Right atrium auricular region (tissue), 2 donors: ENCODE results near the gene CNTN2. TPM values are rescaled to one million over a fixed set of nuclear protein-coding genes. Genes with fewer than 3 reads are reported as not detected.

ENCODE experiments used
- DNase-seq: peaks from one replicate; pipeline ENCODE4 v3.0.0-alpha.2; 2019; ENCODE audit warnings: low spot score
- H3K27ac ChIP-seq, 2 donors: fragments of 200-600 bp; sonication (generic); 1 replicate in 1 of 2; 2 replicates in 1 of 2; pipeline ENCODE4 v1.5.1; 2016 to 2019
- H3K27me3 ChIP-seq, 2 donors: fragments of 200-600 bp; sonication (generic); one replicate each; pipeline versions ENCODE4 v1.5.1 to v1.6.0; 2017 to 2019
- H3K36me3 ChIP-seq: fragments of 200-600 bp; sonication (generic); one replicate; pipeline ENCODE4 v1.5.1; 2016
- H3K4me1 ChIP-seq, 2 donors: fragments of 200-600 bp; sonication (generic); one replicate each; pipeline versions ENCODE4 v1.5.1 to v1.6.0; 2017 to 2019
- H3K4me3 ChIP-seq, 2 donors: fragments of 200-600 bp; sonication (generic); 1 replicate in 1 of 2; 2 replicates in 1 of 2; pipeline ENCODE4 v1.5.1; 2017 to 2019; ENCODE audit warnings: mild to moderate bottlenecking in 1 of 2, moderate library complexity in 1 of 2
- H3K9me3 ChIP-seq, 2 donors: fragments of 200-600 bp; sonication (generic); one replicate each; pipeline ENCODE4 v1.5.1; 2019
- CTCF ChIP-seq, 2 donors: fragments of 200-600 bp; sonication (generic); IDR thresholded peaks; one replicate each; pipeline ENCODE4 v1.5.1; 2019; ENCODE audit warnings: antibody characterized with exemption in 2 of 2
- total RNA-seq, 2 donors: library from RNA; depleted of rRNA; stranded (reverse); fragments of >200 nt; gene quantifications; one replicate each; pipeline ENCODE4 v1.1.0, GENCODE V29; 2016

The CNTN2 gene
- total RNA-seq, 2 donors from 2014 or later = 0.41 to 0.67 TPM

GRCh38 chr1:205071028-205071409, 28.0 kb downstream of the CNTN2 start:
- H3K36me3 ChIP-seq = no peaks in the 10 kb centered on the region
- no peaks in the 10 kb centered on the region for H3K9me3 ChIP-seq
- peaks cover 0 to 6% of the 10 kb centered on the region in 2 donors for H3K4me1 ChIP-seq
- no peaks in the 10 kb centered on the region for H3K27me3 ChIP-seq
- H3K4me3 ChIP-seq = no peak overlapping the region
- no peak overlapping the region for H3K27ac ChIP-seq
- no peak for TF ChIP-seq CTCF (IDR thresholded peaks at IDR 0.05)
- DNase-seq = no peak

- DNase-seq = no peak
- Histone ChIP-seq H3K27me3 (no peaks in the 10 kb centered on the region), H3K9me3 (no peaks in the 10 kb centered on the region), H3K4me1 (peaks cover 0 to 12% of the 10 kb centered on the region in 2 donors), H3K27ac (no peak overlapping the region), H3K4me3 (no peak overlapping the region), H3K36me3 (no peaks in the 10 kb centered on the region)
- TF ChIP-seq CTCF (IDR thresholded peaks at IDR 0.05) = no peak
These were observed 28.8 kb downstream of the CNTN2 start for GRCh38 chr1:205071801-205072200.

- no peak for DNase-seq
- Histone ChIP-seq H3K27me3 (no peaks in the 10 kb centered on the region), H3K36me3 (no peaks in the 10 kb centered on the region), H3K27ac (no peak overlapping the region), H3K4me3 (no peak overlapping the region), H3K4me1 (peaks cover 0 to 17% of the 10 kb centered on the region in 2 donors), H3K9me3 (no peaks in the 10 kb centered on the region)
- no peak for TF ChIP-seq CTCF (IDR thresholded peaks at IDR 0.05)
These were observed 29.3 kb downstream of the CNTN2 start for GRCh38 chr1:205072286-205072685.

GRCh38 chr1:205072881-205073280, 29.9 kb downstream of the CNTN2 start:
- no peaks in the 10 kb centered on the region for H3K9me3 ChIP-seq

GRCh38 chr1:205073511-205073910, 30.5 kb downstream of the CNTN2 start:
- Histone ChIP-seq H3K4me3 (no peak overlapping the region), H3K4me1 (peaks cover 0 to 18% of the 10 kb centered on the region in 2 donors), H3K9me3 (no peaks in the 10 kb centered on the region), H3K27ac (no peak overlapping the region), H3K36me3 (no peaks in the 10 kb centered on the region), H3K27me3 (no peaks in the 10 kb centered on the region)
- no peak for TF ChIP-seq CTCF (IDR thresholded peaks at IDR 0.05)
- no peak for DNase-seq

More at GRCh38 chr1:205072881-205073280, 29.9 kb downstream of the CNTN2 start:
- no peaks in the 10 kb centered on the region for H3K27me3 ChIP-seq
- DNase-seq = no peak
- no peak overlapping the region for H3K27ac ChIP-seq
- H3K4me3 ChIP-seq = no peak overlapping the region
- H3K4me1 ChIP-seq = peaks cover 0 to 19% of the 10 kb centered on the region in 2 donors
- H3K36me3 ChIP-seq = no peaks in the 10 kb centered on the region
- no peak for TF ChIP-seq CTCF (IDR thresholded peaks at IDR 0.05)

- Histone ChIP-seq H3K9me3 (no peaks in the 10 kb centered on the region), H3K27me3 (no peaks in the 10 kb centered on the region), H3K36me3 (no peaks in the 10 kb centered on the region), H3K27ac (no peak overlapping the region), H3K4me3 (no peak overlapping the region), H3K4me1 (peaks cover 0 to 13% of the 10 kb centered on the region in 2 donors)
- TF ChIP-seq CTCF (IDR thresholded peaks at IDR 0.05) = no peak
- DNase-seq = no peak
These were observed 31.1 kb downstream of the CNTN2 start for GRCh38 chr1:205074084-205074483.
